Astrocyte of the cerebellum (primary cell): ENCODE measurements around the gene TMEM45A.
"Not testable (repeated sequence)": the region's sequence is repeated elsewhere in the genome, so short reads cannot be mapped to it uniquely, and the experiment has no call there.

Source experiments
- DNase-seq: peaks from one replicate; pipeline ENCODE4 v3.0.0-alpha.2; 2011; ENCODE audit warnings: low read depth
- H3K4me3 ChIP-seq: 2 replicates; pipeline ENCODE4 v1.5.1; 2011; ENCODE audit warnings: mild to moderate bottlenecking, low read depth, low read length, moderate library complexity
- in situ Hi-C: cut with HindIII; loops from 2 replicates; pipeline ENCODE4 v1.10.0; 2017; ENCODE audit warnings: low sequenced_read_pairs
- TF ChIP-seq, protein P1 (sequence below): IDR thresholded peaks from 2 replicates; pipeline ENCODE4 v1.5.1; 2012; ENCODE audit warnings: low read length, low read depth, moderate library complexity, mild to moderate bottlenecking; ENCODE audit errors: missing control alignments

TMEM45A gene, protein sequence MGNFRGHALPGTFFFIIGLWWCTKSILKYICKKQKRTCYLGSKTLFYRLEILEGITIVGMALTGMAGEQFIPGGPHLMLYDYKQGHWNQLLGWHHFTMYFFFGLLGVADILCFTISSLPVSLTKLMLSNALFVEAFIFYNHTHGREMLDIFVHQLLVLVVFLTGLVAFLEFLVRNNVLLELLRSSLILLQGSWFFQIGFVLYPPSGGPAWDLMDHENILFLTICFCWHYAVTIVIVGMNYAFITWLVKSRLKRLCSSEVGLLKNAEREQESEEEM

DNA sequence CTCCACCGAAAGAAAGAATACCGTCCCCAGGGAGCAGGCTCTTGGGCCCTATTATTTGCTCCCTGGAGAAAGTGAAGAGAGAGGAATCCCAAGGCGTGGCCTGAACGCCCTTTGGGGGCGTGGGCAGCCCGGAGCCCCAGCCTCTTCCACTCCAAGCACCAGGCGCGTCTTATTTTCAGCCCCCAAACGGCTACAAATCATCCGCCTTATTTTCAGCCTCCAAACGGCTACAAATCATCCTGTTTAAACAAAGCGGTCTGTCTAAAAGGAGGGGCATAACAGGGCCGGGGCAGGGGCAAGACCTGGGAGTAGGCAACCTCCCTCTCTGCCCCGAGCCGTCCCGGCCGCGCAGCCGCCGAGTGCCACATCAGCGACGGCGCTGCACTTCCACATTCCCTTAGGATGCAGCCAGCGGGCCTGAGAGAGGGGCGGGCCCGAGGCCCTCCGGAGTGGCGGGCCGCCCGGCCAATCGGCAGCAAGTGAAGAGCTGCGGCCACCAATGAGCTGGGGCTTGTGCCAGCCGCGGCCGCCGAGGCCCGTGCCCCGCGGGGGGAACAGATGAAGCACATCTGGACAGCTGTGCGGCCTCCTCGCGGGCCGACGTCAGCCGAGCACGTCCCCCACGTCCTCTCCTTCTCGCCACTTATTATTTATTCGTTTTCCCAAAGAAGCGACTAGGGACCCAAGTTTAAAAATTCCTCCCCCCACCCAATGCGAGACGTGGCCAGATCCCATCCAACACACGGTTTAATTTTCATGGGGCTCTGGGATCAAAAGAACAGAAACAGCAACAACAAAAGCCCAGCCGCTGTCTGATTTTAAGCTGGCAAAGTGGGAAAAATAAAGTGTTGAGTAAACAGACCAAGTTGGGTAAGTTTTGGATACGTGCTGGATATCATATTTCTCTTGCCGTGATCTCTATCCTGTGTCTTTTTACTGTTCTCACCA lies at the start of gene TMEM45A:
TSS of gene TMEM45A (plus strand) at position 561 of the 948 bp plus-strand sequence. CDS start 62,593 bp downstream, outside the sequence.
- peak within 1 kb of the TSS; percentile 43 for H3K4me3 ChIP-seq
- peak; percentile 85 for DNase-seq
- TF ChIP-seq, protein P1, sequence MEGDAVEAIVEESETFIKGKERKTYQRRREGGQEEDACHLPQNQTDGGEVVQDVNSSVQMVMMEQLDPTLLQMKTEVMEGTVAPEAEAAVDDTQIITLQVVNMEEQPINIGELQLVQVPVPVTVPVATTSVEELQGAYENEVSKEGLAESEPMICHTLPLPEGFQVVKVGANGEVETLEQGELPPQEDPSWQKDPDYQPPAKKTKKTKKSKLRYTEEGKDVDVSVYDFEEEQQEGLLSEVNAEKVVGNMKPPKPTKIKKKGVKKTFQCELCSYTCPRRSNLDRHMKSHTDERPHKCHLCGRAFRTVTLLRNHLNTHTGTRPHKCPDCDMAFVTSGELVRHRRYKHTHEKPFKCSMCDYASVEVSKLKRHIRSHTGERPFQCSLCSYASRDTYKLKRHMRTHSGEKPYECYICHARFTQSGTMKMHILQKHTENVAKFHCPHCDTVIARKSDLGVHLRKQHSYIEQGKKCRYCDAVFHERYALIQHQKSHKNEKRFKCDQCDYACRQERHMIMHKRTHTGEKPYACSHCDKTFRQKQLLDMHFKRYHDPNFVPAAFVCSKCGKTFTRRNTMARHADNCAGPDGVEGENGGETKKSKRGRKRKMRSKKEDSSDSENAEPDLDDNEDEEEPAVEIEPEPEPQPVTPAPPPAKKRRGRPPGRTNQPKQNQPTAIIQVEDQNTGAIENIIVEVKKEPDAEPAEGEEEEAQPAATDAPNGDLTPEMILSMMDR: no peak
- in situ Hi-C loops: no loop called here

DNA sequence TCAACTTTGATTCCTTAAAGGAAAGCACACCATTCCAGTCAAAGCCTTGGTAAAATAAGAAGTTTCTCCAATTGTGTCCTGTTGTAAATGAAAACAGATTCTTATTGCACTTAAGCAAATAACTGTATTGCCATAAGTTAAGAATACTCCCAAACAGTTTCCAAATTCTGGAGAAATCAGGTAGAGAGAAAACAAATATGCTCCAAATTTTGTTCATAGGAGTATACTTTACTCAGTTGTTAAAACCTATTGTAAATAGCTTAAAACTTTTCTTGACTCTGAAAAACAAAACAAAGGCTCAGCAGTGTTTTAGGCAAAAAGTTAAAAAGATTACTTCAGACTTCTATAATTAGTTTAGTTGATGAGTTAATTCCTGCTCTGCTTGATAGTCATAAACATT lies 48.7 kb upstream of the TMEM45A start:
- TF ChIP-seq, protein P1: no peak
- H3K4me3 ChIP-seq: no peak overlapping the region
- in situ Hi-C loops: no loop called here
- DNase-seq: no peak

DNA sequence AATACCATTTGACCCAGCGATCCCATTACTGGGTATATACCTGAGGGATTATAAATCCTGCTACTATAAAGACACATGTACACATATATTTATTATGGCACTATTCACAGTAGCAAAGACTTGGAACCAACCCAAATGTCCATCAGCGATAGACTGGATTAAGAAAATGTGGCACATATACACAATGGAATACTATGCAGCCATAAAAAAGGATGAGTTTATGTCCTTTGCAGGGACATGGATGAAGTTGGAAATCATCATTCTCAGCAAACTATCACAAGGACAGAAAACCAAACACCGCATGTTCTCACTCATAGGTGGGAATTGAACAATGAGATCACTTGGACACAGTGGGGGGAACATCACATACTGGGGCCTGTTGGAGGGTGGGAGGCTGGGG lies 45.4 kb upstream of the TMEM45A start:
- H3K4me3 ChIP-seq, in situ Hi-C loops, DNase-seq: not testable (repeated sequence)

DNA sequence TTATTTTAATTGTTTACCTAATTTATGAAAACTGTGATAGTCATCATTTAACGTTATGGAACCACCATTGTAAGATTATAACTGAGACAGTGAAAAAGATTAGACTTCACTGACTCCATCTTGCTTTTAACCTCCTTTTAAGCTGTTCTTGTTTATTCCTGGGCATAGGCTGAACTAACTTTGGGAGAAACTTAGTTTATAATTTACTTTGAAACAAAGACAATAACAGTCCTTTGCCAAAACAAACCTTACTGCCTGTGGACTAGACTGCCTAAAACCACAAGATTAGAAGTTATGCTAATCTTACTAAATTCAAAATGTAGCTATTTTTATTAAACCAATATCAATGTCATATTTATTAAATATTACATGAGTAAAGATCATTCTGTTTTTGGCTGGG lies 44.3 kb upstream of the TMEM45A start:
- H3K4me3 ChIP-seq: no peak overlapping the region
- in situ Hi-C loops: no loop called here
- no peak for DNase-seq
- TF ChIP-seq, protein P1: no peak

DNA sequence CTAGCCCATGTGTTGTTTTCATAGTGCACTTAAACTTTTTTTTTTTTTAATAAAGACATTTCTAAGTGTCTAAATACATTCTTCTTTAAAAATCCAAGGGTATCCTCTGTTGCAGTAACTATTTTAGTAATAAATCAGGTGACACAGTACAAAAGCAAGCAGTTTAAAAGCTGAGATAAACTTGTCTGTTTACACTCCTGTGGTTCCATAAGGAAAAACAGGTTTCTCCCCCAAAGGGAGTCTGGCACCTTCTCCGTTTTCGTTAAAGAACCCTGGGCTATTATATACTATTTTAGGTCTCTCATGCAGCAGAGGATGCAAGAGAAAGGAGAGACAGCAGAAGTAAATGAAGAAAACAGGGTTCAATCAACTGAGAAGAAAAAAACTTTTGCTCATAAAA lies 43.2 kb upstream of the TMEM45A start:
- TF ChIP-seq, protein P1: no peak
- in situ Hi-C loops: no loop called here

DNA sequence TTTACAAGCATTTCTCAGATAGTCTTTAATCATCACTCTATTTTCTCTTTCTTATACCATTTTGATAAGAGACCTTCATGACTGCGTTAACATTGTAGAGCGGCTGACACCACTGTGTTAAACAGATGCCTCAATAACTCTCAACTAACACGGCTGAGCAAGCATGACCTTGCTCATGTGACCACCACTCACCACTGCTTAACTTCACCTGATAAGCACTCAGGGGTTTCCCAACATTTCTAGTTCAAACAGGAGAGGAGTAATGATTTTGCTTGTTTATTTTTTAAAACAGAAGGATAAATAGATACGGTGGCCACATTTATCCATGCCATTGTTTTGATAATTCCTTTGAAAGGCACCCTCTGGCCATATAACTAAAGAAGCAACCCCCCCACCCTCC lies 37.7 kb upstream of the TMEM45A start:
- no peak overlapping the region for H3K4me3 ChIP-seq
- in situ Hi-C loops: no loop called here
- TF ChIP-seq, protein P1: no peak
- DNase-seq: no peak

More for the DNA sequence above, 43.2 kb upstream of the TMEM45A start:
- DNase-seq: no peak
- H3K4me3 ChIP-seq: no peak overlapping the region
